Measurements from ENCODE around the gene NDUFAF2.
"Not testable (repeated sequence)": the region's sequence is repeated elsewhere in the genome, so short reads cannot be mapped to it uniquely, and the experiment has no call there.

NDUFAF2 gene

GRCh38 chr5:61183538-61183937, 238.5 kb downstream of the NDUFAF2 start:
- H3K27me3 ChIP-seq (ENCODE audit: insufficient read depth, poor library complexity, severe bottlenecking), result no peaks in the 10 kb centered on the region
- DNase-seq (ENCODE audit: low spot score) (no peak), ATAC-seq (ENCODE audit: low read depth) (no peak)
- H3K27ac ChIP-seq (ENCODE audit: poor library complexity, severe bottlenecking), result no peak overlapping the region
- H3K4me1 ChIP-seq (ENCODE audit: insufficient read depth, poor library complexity, severe bottlenecking), result no peaks in the 10 kb centered on the region
- H3K36me3 ChIP-seq (ENCODE audit: low read depth), result no peaks in the 10 kb centered on the region
- H3K4me3 ChIP-seq (ENCODE audit: severe bottlenecking), result no peak overlapping the region
- no peaks in the 10 kb centered on the region for H3K9me3 ChIP-seq (ENCODE audit: severe bottlenecking)
- TF ChIP-seq, protein P1, sequence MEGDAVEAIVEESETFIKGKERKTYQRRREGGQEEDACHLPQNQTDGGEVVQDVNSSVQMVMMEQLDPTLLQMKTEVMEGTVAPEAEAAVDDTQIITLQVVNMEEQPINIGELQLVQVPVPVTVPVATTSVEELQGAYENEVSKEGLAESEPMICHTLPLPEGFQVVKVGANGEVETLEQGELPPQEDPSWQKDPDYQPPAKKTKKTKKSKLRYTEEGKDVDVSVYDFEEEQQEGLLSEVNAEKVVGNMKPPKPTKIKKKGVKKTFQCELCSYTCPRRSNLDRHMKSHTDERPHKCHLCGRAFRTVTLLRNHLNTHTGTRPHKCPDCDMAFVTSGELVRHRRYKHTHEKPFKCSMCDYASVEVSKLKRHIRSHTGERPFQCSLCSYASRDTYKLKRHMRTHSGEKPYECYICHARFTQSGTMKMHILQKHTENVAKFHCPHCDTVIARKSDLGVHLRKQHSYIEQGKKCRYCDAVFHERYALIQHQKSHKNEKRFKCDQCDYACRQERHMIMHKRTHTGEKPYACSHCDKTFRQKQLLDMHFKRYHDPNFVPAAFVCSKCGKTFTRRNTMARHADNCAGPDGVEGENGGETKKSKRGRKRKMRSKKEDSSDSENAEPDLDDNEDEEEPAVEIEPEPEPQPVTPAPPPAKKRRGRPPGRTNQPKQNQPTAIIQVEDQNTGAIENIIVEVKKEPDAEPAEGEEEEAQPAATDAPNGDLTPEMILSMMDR (IDR thresholded peaks at IDR 0.05; ENCODE audit: poor library complexity, severe bottlenecking), result no peak

- H3K36me3 ChIP-seq (ENCODE audit: low read depth), result no peaks in the 10 kb centered on the region
- H3K27ac ChIP-seq (ENCODE audit: poor library complexity, severe bottlenecking), result no peak overlapping the region
- ATAC-seq (ENCODE audit: low read depth) (no peak), DNase-seq (ENCODE audit: low spot score) (no peak)
- no peaks in the 10 kb centered on the region for H3K27me3 ChIP-seq (ENCODE audit: insufficient read depth, poor library complexity, severe bottlenecking)
- H3K4me3 ChIP-seq (ENCODE audit: severe bottlenecking), result no peak overlapping the region
- H3K4me1 ChIP-seq (ENCODE audit: insufficient read depth, poor library complexity, severe bottlenecking), result no peaks in the 10 kb centered on the region
- no peaks in the 10 kb centered on the region for H3K9me3 ChIP-seq (ENCODE audit: severe bottlenecking)
- TF ChIP-seq, protein P1 (IDR thresholded peaks at IDR 0.05; ENCODE audit: poor library complexity, severe bottlenecking), result no peak
These were observed 239.7 kb downstream of the NDUFAF2 start for GRCh38 chr5:61184708-61185107.

- no peak overlapping the region for H3K27ac ChIP-seq (ENCODE audit: poor library complexity, severe bottlenecking)
- DNase-seq (ENCODE audit: low spot score), result no peak
- no peaks in the 10 kb centered on the region for H3K9me3 ChIP-seq (ENCODE audit: severe bottlenecking)
These were observed 241.6 kb downstream of the NDUFAF2 start for GRCh38 chr5:61186634-61187033.

DNA sequence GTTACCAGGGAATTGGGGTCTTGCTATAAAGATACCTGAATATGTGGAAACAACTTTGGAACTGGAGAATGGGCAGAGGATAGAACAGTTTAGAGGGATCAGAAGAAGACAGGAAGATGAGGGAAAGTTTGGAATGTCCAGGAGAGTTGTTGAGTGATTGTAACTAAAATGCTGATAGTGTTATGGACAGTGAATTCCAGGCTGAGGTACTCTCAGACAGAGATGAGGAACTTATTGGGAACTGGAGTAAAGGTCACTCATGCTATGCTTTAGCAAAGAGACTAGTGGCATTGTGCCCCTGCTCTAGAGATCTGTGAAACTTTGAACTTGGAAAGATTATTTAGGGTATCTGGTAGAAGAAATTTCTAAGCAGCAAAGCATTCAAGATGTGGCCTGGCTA, 242.3 kb downstream of the NDUFAF2 start:
- H3K27ac ChIP-seq (ENCODE audit: poor library complexity, severe bottlenecking); DNase-seq (ENCODE audit: low spot score); H3K4me1 ChIP-seq (ENCODE audit: insufficient read depth, poor library complexity, severe bottlenecking); H3K36me3 ChIP-seq (ENCODE audit: low read depth); H3K27me3 ChIP-seq (ENCODE audit: insufficient read depth, poor library complexity, severe bottlenecking); H3K9me3 ChIP-seq (ENCODE audit: severe bottlenecking); H3K4me3 ChIP-seq (ENCODE audit: severe bottlenecking); ATAC-seq (ENCODE audit: low read depth): not testable (repeated sequence)

More at GRCh38 chr5:61186634-61187033, 241.6 kb downstream of the NDUFAF2 start:
- TF ChIP-seq, protein P1 (IDR thresholded peaks at IDR 0.05; ENCODE audit: poor library complexity, severe bottlenecking), result no peak
- Histone ChIP-seq H3K4me1 (ENCODE audit: insufficient read depth, poor library complexity, severe bottlenecking) (no peaks in the 10 kb centered on the region), H3K4me3 (ENCODE audit: severe bottlenecking) (no peak overlapping the region), H3K36me3 (ENCODE audit: low read depth) (no peaks in the 10 kb centered on the region), H3K27me3 (ENCODE audit: insufficient read depth, poor library complexity, severe bottlenecking) (no peaks in the 10 kb centered on the region)
- ATAC-seq (ENCODE audit: low read depth), result no peak

DNA sequence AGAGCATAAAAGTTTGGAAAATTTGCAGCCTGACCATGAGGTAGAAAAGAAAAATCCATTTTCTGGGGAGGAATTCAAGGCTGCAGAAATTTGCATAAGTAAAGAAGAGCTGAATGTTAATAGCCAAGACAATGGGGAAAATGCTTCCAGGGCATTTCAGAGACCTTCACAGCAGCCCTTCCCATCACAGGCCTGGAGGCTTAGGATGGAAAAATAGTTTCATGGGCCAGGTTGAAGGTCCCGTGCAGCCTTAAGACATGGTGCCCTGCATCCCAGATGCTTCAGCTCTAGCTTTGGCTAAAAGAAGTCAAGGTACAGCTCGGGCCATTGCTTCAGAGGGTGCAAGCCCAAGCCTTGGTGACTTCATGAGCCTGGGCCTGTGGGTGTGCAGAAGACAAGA, 242.8 kb downstream of the NDUFAF2 start:
- H3K27me3 ChIP-seq (ENCODE audit: insufficient read depth, poor library complexity, severe bottlenecking); H3K4me1 ChIP-seq (ENCODE audit: insufficient read depth, poor library complexity, severe bottlenecking); H3K9me3 ChIP-seq (ENCODE audit: severe bottlenecking); H3K4me3 ChIP-seq (ENCODE audit: severe bottlenecking); ATAC-seq (ENCODE audit: low read depth); DNase-seq (ENCODE audit: low spot score); H3K27ac ChIP-seq (ENCODE audit: poor library complexity, severe bottlenecking); H3K36me3 ChIP-seq (ENCODE audit: low read depth): not testable (repeated sequence)

DNA sequence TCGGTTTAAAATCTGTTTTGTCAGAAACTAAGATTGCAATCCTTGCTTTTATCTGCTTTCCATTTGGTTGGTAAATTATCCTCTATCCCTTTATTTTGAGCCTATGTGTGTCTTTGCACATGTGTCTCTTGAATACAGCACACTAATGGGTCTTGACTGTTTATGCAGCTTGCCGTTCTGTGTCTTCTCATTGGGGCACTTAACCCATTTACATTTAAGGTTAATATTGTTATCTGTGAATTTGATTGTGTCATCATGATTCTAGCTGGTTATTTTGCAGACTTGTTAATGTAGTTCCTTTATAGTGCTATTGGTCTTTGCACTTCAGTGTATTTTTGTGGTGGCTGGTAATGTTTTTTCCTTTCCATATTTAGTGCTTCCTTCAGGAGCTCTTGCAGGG, 253.6 kb downstream of the NDUFAF2 start:
- ATAC-seq (ENCODE audit: low read depth) (no peak), DNase-seq (ENCODE audit: low spot score) (no peak)
- TF ChIP-seq, protein P1 (IDR thresholded peaks at IDR 0.05; ENCODE audit: poor library complexity, severe bottlenecking), result no peak
- Histone ChIP-seq H3K27me3 (ENCODE audit: insufficient read depth, poor library complexity, severe bottlenecking) (no peaks in the 10 kb centered on the region), H3K9me3 (ENCODE audit: severe bottlenecking) (peaks cover 4% of the 10 kb centered on the region), H3K27ac (ENCODE audit: poor library complexity, severe bottlenecking) (no peak overlapping the region), H3K4me3 (ENCODE audit: severe bottlenecking) (no peak overlapping the region), H3K4me1 (ENCODE audit: insufficient read depth, poor library complexity, severe bottlenecking) (no peaks in the 10 kb centered on the region), H3K36me3 (ENCODE audit: low read depth) (no peaks in the 10 kb centered on the region)

Data from RWPE2 (cell line).